HepG2 (cell line): ENCODE results near the gene DDAH2. TPM values are rescaled to one million over a fixed set of nuclear protein-coding genes. Genes with fewer than 3 reads are reported as not detected.

Source experiments
- ATAC-seq: fragments of 200-7000 bp; cut with Tn5 transposase; 3 replicates; pipeline ENCODE4 v1.9.1; 2020; ENCODE audit warnings: mild to moderate bottlenecking, moderate library complexity
- BruUV-seq: library from RNA; stranded (reverse); fragments of 400-500 nt; replicated peaks from 2 replicates; lab custom pipeline; 2021; lab: Mats Ljungman, UMichigan
- CTCF ChIA-PET: fragments of 300-600 bp; formaldehyde crosslinking; extraction: SDS; loops from one replicate; lab custom pipeline; 2021; ENCODE audit warnings: low total read pairs, inconsistent platforms, low intra/inter-chr PET ratio; lab: Yijun Ruan, JAX
- POLR2A ChIA-PET: fragments of 350-600 bp; sonication (Branson Sonifier 250); formaldehyde crosslinking; loops from one replicate; lab custom pipeline; 2020; ENCODE audit warnings: antibody characterized with exemption, inconsistent platforms; lab: Yijun Ruan, JAX
- DNase-seq: peaks from one replicate; pipeline ENCODE4 v3.0.0-alpha.2; 2015; ENCODE audit warnings: low spot score
- FAIRE-seq: peaks from 3 replicates; lab custom pipeline; 2011; peaks lifted over from hg19 to GRCh38; lab: Jason Lieb, UNC
- H2AFZ ChIP-seq: one replicate; pipeline ENCODE4 v1.6.1; 2011; ENCODE audit warnings: low read length, inconsistent platforms
- H3K27ac ChIP-seq: fragments of 300-600 bp; 3 replicates; pipeline ENCODE4 v1.8.0; 2011; ENCODE audit warnings: mixed run types, mild to moderate bottlenecking, mixed read lengths, low read length, inconsistent platforms; ENCODE audit not compliant: insufficient read depth; ENCODE audit errors: extremely low read length
- H3K27me3 ChIP-seq, 2 experiments: fragments of 200-600 bp in 1 of 2; 2 replicates in 1 of 2; 3 replicates in 1 of 2; pipeline versions ENCODE4 v1.6.0 to v1.8.0; 2011; ENCODE audit warnings: low read length in 2 of 2, mild to moderate bottlenecking in 2 of 2, moderate library complexity in 2 of 2, inconsistent platforms in 1 of 2; ENCODE audit not compliant: insufficient read depth in 2 of 2, control insufficient read depth in 1 of 2
- H3K36me3 ChIP-seq, 2 experiments: fragments of 200-600 bp in 1 of 2; replicated peaks in 1 of 2; 2 replicates in 1 of 2; 3 replicates in 1 of 2; pipeline versions ENCODE4 v1.5.1 to v1.8.0; 2011; ENCODE audit warnings: low read length in 2 of 2, inconsistent platforms in 1 of 2; ENCODE audit not compliant: insufficient read depth in 2 of 2, control insufficient read depth in 1 of 2
- H3K4me1 ChIP-seq: 2 replicates; pipeline ENCODE4 v1.5.1; 2012; ENCODE audit warnings: low read length, inconsistent platforms; ENCODE audit not compliant: insufficient read depth
- H3K4me2 ChIP-seq: 2 replicates; pipeline ENCODE4 v1.6.0; 2011; ENCODE audit warnings: low read depth, low read length, inconsistent platforms
- H3K4me3 ChIP-seq, 3 experiments: fragments of 200-600 bp in 1 of 3; sonication (generic), shearing (Covaris generic) in 1 of 3; replicated peaks in 1 of 3; 2 replicates each; pipeline ENCODE4 v1.5.1; 2011 to 2016; ENCODE audit warnings: low read length in 3 of 3, inconsistent platforms in 2 of 3, low read depth in 2 of 3, mild to moderate bottlenecking in 2 of 3, control low read depth in 1 of 3, mixed read lengths in 1 of 3; ENCODE audit not compliant: insufficient read depth in 1 of 3
- H3K79me2 ChIP-seq: one replicate; pipeline ENCODE4 v1.6.1; 2011; ENCODE audit warnings: low read length, inconsistent platforms; ENCODE audit not compliant: insufficient read depth
- H3K9ac ChIP-seq: 2 replicates; pipeline ENCODE4 v1.6.0; 2011; ENCODE audit warnings: mild to moderate bottlenecking, low read depth, low read length, inconsistent platforms; ENCODE audit not compliant: insufficient read depth
- H3K9me3 ChIP-seq: 2 replicates; pipeline ENCODE4 v1.5.1; 2012; ENCODE audit warnings: mild to moderate bottlenecking, low read length
- H4K20me1 ChIP-seq: 2 replicates; pipeline ENCODE4 v1.6.0; 2011; ENCODE audit warnings: inconsistent platforms, mild to moderate bottlenecking, low read length, moderate library complexity; ENCODE audit not compliant: insufficient read depth
- CBX1 ChIP-seq: IDR thresholded peaks from one replicate; pipeline ENCODE4 v1.6.1; 2016; ENCODE audit warnings: antibody characterized with exemption, low read depth
- HNF4A ChIP-seq: sonication (generic); formaldehyde crosslinking; IDR thresholded peaks from 2 replicates; pipeline ENCODE4 v1.4.0; 2020; ENCODE audit warnings: missing genetic modification reagents
- HNRNPK ChIP-seq: fragments of 200-400 bp; formaldehyde crosslinking; IDR thresholded peaks from 2 replicates; pipeline ENCODE4 v1.6.1; 2018; ENCODE audit warnings: low read length, low read depth, moderate library complexity, mild to moderate bottlenecking; ENCODE audit not compliant: poor library complexity, severe bottlenecking
- HOXA9 ChIP-seq: sonication (generic); formaldehyde crosslinking; IDR thresholded peaks from 2 replicates; pipeline ENCODE4 v1.8.1; 2022; ENCODE audit warnings: missing genetic modification reagents, mild to moderate bottlenecking, moderate library complexity, borderline replicate concordance
- NFATC3 ChIP-seq: sonication (generic); formaldehyde crosslinking; IDR thresholded peaks from 2 replicates; pipeline ENCODE4 v1.5.1; 2020; ENCODE audit warnings: mild to moderate bottlenecking, missing genetic modification reagents
- NFKB2 ChIP-seq: sonication (generic); formaldehyde crosslinking; IDR thresholded peaks from 2 replicates; pipeline ENCODE4 v1.4.0; 2020; ENCODE audit warnings: missing genetic modification reagents, borderline replicate concordance
- NKX3-1 ChIP-seq: sonication (generic); formaldehyde crosslinking; IDR thresholded peaks from 2 replicates; pipeline ENCODE4 v1.5.0; 2020; ENCODE audit warnings: missing genetic modification reagents
- TBX2 ChIP-seq: sonication (generic); formaldehyde crosslinking; IDR thresholded peaks from 2 replicates; pipeline ENCODE4 v1.5.0; 2020; ENCODE audit warnings: missing genetic modification reagents, mild to moderate bottlenecking, borderline replicate concordance
- YEATS2 ChIP-seq: sonication (generic); formaldehyde crosslinking; IDR thresholded peaks from 2 replicates; pipeline ENCODE4 v1.4.0; 2020; ENCODE audit warnings: missing genetic modification reagents, borderline replicate concordance
- ZNF460 ChIP-seq: sonication (generic); formaldehyde crosslinking; IDR thresholded peaks from 2 replicates; pipeline ENCODE4 v1.5.1; 2020; ENCODE audit warnings: missing genetic modification reagents, mild to moderate bottlenecking, borderline replicate concordance
- ZNF660 ChIP-seq: sonication (generic); formaldehyde crosslinking; IDR thresholded peaks from 2 replicates; pipeline ENCODE4 v1.5.1; 2020; ENCODE audit warnings: mild to moderate bottlenecking, low read depth, missing genetic modification reagents, borderline replicate concordance
- WGBS: methylation state at CpG from one replicate; pipeline ENCODE4 v1.1.6; 2017; ENCODE audit warnings: low lambda C conversion rate; 5-methylcytosine and 5-hydroxymethylcytosine counted together
- in situ Hi-C: cut with HindIII; loops from 2 replicates; pipeline ENCODE4 v1.10.0; 2017; ENCODE audit warnings: low pct_unique_long_range_greater_than_20kb; ENCODE audit not compliant: extremely low pct_ligation_motif_present
- intact Hi-C: fragments of 100-400 bp; cut with micrococcal nuclease; formaldehyde crosslinking; loops from one replicate; pipeline ENCODE4 v1.10.0; 2022; ENCODE audit not compliant: unreplicated experiment
- polyA plus RNA-seq, 8 experiments: library from polyadenylated mRNA; depleted of rRNA in 3 of 8; stranded (reverse) in 7 of 8; unstranded in 1 of 8; fragments of >200 nt; fragmentation: Illumina TruSeq in 4 of 8; extraction: Trizol in 4 of 8; gene quantifications; 2 replicates each; pipeline versions ENCODE4 v1.2.1 to v1.2.3, GENCODE V29; 2011 to 2016; ENCODE audit warnings: low read depth in 4 of 8, missing spikeins in 1 of 8, mixed read lengths in 1 of 8; ENCODE audit not compliant: insufficient read depth in 1 of 8
- total RNA-seq, 5 experiments: library from RNA; depleted of rRNA; stranded (reverse); fragments of >200 nt; fragmentation: Illumina TruSeq; extraction: Trizol; gene quantifications; 2 replicates each; pipeline ENCODE4 v1.2.3, GENCODE V29; 2016; ENCODE audit warnings: low read depth in 1 of 5
- TF ChIP-seq, protein P1 (sequence below): sonication (generic); formaldehyde crosslinking; IDR thresholded peaks from 2 replicates; pipeline ENCODE4 v1.4.0; 2020; ENCODE audit warnings: low read depth, mild to moderate bottlenecking, missing genetic modification reagents

The DDAH2 gene
- total and polyA plus RNA-seq, 2 of the 13 experiments (the other 11 are each of a cell fraction or from before 2014, with no cell fraction given), result 16.4 to 21.1 TPM

DNA sequence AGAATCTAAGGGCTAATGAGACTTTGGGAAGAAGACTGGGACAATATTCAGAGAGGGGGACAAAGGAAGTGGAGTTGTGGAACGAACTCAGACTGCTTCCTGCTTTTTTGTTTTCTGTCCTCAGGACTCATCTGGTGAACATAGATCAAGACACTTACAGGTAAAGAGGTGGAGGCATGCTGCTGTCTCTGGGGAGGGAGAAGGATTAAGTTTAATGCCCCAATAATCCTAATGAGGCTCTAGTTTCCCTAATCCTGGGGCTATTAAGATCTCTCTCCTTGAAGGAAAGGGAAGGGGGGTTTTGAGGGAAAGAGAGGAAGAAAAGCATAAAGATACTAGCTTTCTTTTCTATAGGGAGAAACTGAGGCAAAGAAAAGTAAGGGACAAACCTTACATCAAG, 15.3 kb upstream of the DDAH2 start:
- FAIRE-seq, result no peak
- ChIA-PET CTCF (no interaction called here), POLR2A (interaction anchor here (0.7 to 1.6 kb wide), 3 partner anchors 8 to 108 kb away, joined by 3 read pairs; partner anchors contain the start of gene CLIC1)

DNA sequence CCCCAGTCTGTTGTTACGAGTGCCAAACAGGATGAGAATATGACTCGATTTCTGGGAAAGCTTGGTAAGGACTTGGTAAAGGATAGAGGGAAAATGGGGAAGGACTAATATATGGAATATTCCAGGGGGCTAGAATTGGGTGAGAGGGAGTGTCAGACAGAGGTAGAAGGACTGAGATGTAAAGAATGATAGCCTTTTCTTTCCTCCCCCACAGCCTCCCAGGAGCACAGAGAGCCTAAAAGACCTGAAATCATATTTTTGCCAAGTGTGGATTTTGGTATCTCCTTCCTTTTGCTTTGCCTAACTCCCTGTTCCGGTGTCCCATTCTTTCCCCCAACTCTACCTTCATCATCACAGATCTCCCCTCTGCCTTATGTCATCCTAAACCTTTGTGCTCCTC, 13.8 kb upstream of the DDAH2 start:
- 96% methylated on average over 3 of the region's 3 CpGs for WGBS
- FAIRE-seq, result no peak
- CTCF ChIA-PET, result no interaction called here

More for the DNA sequence above, 15.3 kb upstream of the DDAH2 start:
- Histone ChIP-seq H3K27me3 (no peaks in the 10 kb centered on the region), H3K9me3 (no peaks in the 10 kb centered on the region), H3K4me3 (no peak overlapping the region), H3K79me2 (no peaks in the 10 kb centered on the region), H3K36me3 (peaks cover 0 to 6% of the 10 kb centered on the region in 2 experiments; a peak in 3 of 5 replicates), H3K9ac (no peak overlapping the region), H4K20me1 (no peaks in the 10 kb centered on the region), H2AFZ (no peak overlapping the region), H3K4me2 (no peak overlapping the region), H3K4me1 (peaks cover 59% of the 10 kb centered on the region), H3K27ac (no peak overlapping the region)
- 89% methylated on average over 1 of the region's 1 CpG for WGBS
- no peak for DNase-seq
- no TSS peak for BruUV-seq
- intact Hi-C loops, result no loop called here
- no peak for ATAC-seq
- in situ Hi-C loops, result no loop called here
- no peak for TF ChIP-seq NFATC3 (CRISPR knock-in tag)
- no peak for TF ChIP-seq ZNF660 (CRISPR knock-in tag)
- TF ChIP-seq CBX1, result no peak
- TF ChIP-seq HOXA9, result no peak
- TF ChIP-seq HNF4A (CRISPR knock-in tag), result no peak
- TF ChIP-seq ZNF460 (CRISPR knock-in tag), result no peak
- no peak for TF ChIP-seq YEATS2 (CRISPR knock-in tag)
- no peak for TF ChIP-seq TBX2 (CRISPR knock-in tag)
- TF ChIP-seq, protein P1, sequence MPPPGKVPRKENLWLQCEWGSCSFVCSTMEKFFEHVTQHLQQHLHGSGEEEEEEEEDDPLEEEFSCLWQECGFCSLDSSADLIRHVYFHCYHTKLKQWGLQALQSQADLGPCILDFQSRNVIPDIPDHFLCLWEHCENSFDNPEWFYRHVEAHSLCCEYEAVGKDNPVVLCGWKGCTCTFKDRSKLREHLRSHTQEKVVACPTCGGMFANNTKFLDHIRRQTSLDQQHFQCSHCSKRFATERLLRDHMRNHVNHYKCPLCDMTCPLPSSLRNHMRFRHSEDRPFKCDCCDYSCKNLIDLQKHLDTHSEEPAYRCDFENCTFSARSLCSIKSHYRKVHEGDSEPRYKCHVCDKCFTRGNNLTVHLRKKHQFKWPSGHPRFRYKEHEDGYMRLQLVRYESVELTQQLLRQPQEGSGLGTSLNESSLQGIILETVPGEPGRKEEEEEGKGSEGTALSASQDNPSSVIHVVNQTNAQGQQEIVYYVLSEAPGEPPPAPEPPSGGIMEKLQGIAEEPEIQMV (CRISPR knock-in tag), result no peak
- no peak for TF ChIP-seq NFKB2 (CRISPR knock-in tag)

More for the DNA sequence above, 13.8 kb upstream of the DDAH2 start:
- in situ Hi-C loops, result no loop called here
- no peak overlapping the region for H3K4me2 ChIP-seq
- H3K27me3 ChIP-seq, result no peaks in the 10 kb centered on the region; a peak in 1 of 5 replicates
- no peak overlapping the region for H3K4me3 ChIP-seq
- intact Hi-C loops, result no loop called here
- no peak overlapping the region for H2AFZ ChIP-seq
- H3K9ac ChIP-seq, result no peak overlapping the region
- no peaks in the 10 kb centered on the region for H3K9me3 ChIP-seq
- TF ChIP-seq NKX3-1, result no peak
- peak; percentile 68 for TF ChIP-seq HNRNPK
- no peaks in the 10 kb centered on the region for H3K79me2 ChIP-seq
- no peak for DNase-seq
- ATAC-seq, result no peak
- BruUV-seq, result no TSS peak
- peaks cover 0 to 6% of the 10 kb centered on the region in 2 experiments; a peak in 3 of 5 replicates for H3K36me3 ChIP-seq
- POLR2A ChIA-PET, result no interaction called here
- H3K4me1 ChIP-seq, result peaks cover 65% of the 10 kb centered on the region
- no peak overlapping the region for H3K27ac ChIP-seq
- no peaks in the 10 kb centered on the region for H4K20me1 ChIP-seq
